HepG2 (cell line): ENCODE data around the gene ECD. TPM values are rescaled to one million over a fixed set of nuclear protein-coding genes. Genes with fewer than 3 reads are reported as not detected.

Experiments used
- ARNT ChIP-seq: fragments of 450-650 bp; IDR thresholded peaks from 2 replicates; pipeline ENCODE4 v1.6.1; 2017
- FIP1L1 ChIP-seq: fragments of 200-400 bp; formaldehyde crosslinking; IDR thresholded peaks from 2 replicates; pipeline ENCODE4 v1.6.1; 2018; ENCODE audit warnings: low read depth, mild to moderate bottlenecking, low read length, moderate library complexity, borderline replicate concordance; ENCODE audit not compliant: insufficient read depth
- FOXO1 ChIP-seq: sonication (generic); formaldehyde crosslinking; IDR thresholded peaks from 2 replicates; pipeline ENCODE4 v1.4.0; 2020; ENCODE audit warnings: missing genetic modification reagents
- WIZ ChIP-seq: sonication (generic); formaldehyde crosslinking; IDR thresholded peaks from 2 replicates; pipeline ENCODE4 v1.5.1; 2020; ENCODE audit warnings: mild to moderate bottlenecking, missing genetic modification reagents
- ZNF225 ChIP-seq: sonication (generic); formaldehyde crosslinking; IDR thresholded peaks from 2 replicates; pipeline ENCODE4 v1.4.0; 2020; ENCODE audit warnings: mild to moderate bottlenecking, missing genetic modification reagents
- ZNF251 ChIP-seq: sonication (generic); formaldehyde crosslinking; IDR thresholded peaks from 2 replicates; pipeline ENCODE4 v1.9.0; 2021; ENCODE audit warnings: mild to moderate bottlenecking, missing genetic modification reagents
- ZNF367 ChIP-seq: sonication (generic); formaldehyde crosslinking; IDR thresholded peaks from 2 replicates; pipeline ENCODE4 v1.4.0; 2020; ENCODE audit warnings: missing genetic modification reagents, borderline replicate concordance
- ZNF44 ChIP-seq: sonication (generic); formaldehyde crosslinking; IDR thresholded peaks from 2 replicates; pipeline ENCODE4 v1.5.1; 2020; ENCODE audit warnings: mild to moderate bottlenecking, missing genetic modification reagents
- ZNF562 ChIP-seq: sonication (generic); formaldehyde crosslinking; IDR thresholded peaks from 2 replicates; pipeline ENCODE4 v1.8.0; 2022; ENCODE audit warnings: missing genetic modification reagents, borderline replicate concordance
- ZNF674 ChIP-seq: sonication (generic); formaldehyde crosslinking; IDR thresholded peaks from 2 replicates; pipeline ENCODE4 v1.5.0; 2020; ENCODE audit warnings: low read depth, mild to moderate bottlenecking, missing genetic modification reagents
- ZNF841 ChIP-seq: sonication (generic); formaldehyde crosslinking; IDR thresholded peaks from 2 replicates; pipeline ENCODE4 v1.8.1; 2023; ENCODE audit warnings: missing genetic modification reagents, borderline replicate concordance
- ZNF883 ChIP-seq: sonication (generic); formaldehyde crosslinking; IDR thresholded peaks from 2 replicates; pipeline ENCODE4 v1.5.1; 2020; ENCODE audit warnings: mild to moderate bottlenecking, missing genetic modification reagents; ENCODE audit errors: not compliant biosample characterization
- ZSCAN9 ChIP-seq: IDR thresholded peaks from 2 replicates; pipeline ENCODE4 v1.6.1; 2016; ENCODE audit warnings: borderline replicate concordance
- polyA plus RNA-seq, 8 experiments: library from polyadenylated mRNA; depleted of rRNA in 3 of 8; stranded (reverse) in 7 of 8; unstranded in 1 of 8; fragments of >200 nt; fragmentation: Illumina TruSeq in 4 of 8; extraction: Trizol in 4 of 8; gene quantifications; 2 replicates each; pipeline versions ENCODE4 v1.2.1 to v1.2.3, GENCODE V29; 2011 to 2016; ENCODE audit warnings: low read depth in 4 of 8, missing spikeins in 1 of 8, mixed read lengths in 1 of 8; ENCODE audit not compliant: insufficient read depth in 1 of 8
- total RNA-seq, 5 experiments: library from RNA; depleted of rRNA; stranded (reverse); fragments of >200 nt; fragmentation: Illumina TruSeq; extraction: Trizol; gene quantifications; 2 replicates each; pipeline ENCODE4 v1.2.3, GENCODE V29; 2016; ENCODE audit warnings: low read depth in 1 of 5
- TF ChIP-seq, protein P1 (sequence below): sonication (generic); formaldehyde crosslinking; IDR thresholded peaks from 2 replicates; pipeline ENCODE4 v1.9.0; 2021; ENCODE audit warnings: missing genetic modification reagents, borderline replicate concordance
- TF ChIP-seq, protein P2 (sequence below), 2 experiments: sonication (generic) in 1 of 2; formaldehyde crosslinking in 1 of 2; IDR thresholded peaks; 2 replicates each; pipeline versions ENCODE4 v1.4.0 to v1.6.1; 2016 to 2020; ENCODE audit warnings: borderline replicate concordance in 1 of 2, low read depth in 1 of 2, mild to moderate bottlenecking in 1 of 2, missing genetic modification reagents in 1 of 2
- TF ChIP-seq, protein P3 (sequence below): sonication (generic); formaldehyde crosslinking; IDR thresholded peaks from 2 replicates; pipeline ENCODE4 v1.4.0; 2020; ENCODE audit warnings: missing genetic modification reagents
- TF ChIP-seq, protein P4 (sequence below): sonication (generic); formaldehyde crosslinking; IDR thresholded peaks from 2 replicates; pipeline ENCODE4 v1.5.1; 2020; ENCODE audit warnings: mild to moderate bottlenecking, missing genetic modification reagents, moderate library complexity

Gene ECD
- total and polyA plus RNA-seq, 2 of the 13 experiments (the other 11 are each of a cell fraction or from before 2014, with no cell fraction given) = 21.5 to 27.6 TPM

DNA sequence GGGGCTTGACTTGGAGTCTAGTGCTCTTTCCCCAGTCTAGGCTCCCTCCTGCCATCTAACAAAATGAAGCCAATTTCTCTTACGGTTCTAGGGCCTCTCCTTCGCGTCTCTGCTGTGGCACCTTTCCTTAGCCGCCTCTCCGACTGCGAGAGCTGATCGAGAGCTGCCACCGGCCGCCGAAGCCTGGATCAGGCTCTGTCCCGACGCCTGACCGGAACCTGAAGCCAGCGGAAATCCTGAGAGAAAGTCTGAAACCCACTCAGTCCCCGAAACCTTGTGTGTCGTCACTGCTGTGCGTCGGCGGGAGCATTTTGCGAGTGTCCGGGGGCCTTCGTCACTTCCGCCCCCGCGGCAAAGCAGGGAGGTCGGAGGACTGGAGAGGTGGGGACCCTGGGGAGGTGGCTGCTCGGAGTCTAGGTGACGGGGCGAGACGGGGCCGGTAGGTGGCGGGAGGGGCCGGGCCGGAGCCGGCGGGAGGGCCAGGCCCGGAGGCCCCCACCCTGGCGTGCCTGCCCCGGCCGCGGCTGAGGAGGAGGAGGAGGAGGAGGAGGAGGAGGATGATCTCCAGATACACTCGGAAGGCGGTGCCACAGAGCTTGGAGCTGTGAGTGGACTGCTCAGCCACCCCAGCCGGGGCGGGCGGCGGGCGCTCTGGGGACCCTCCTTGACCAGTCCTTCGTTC is at the start of gene ECD, which contains the start of gene FAM149B1 (continued):
- TF ChIP-seq, protein P1, sequence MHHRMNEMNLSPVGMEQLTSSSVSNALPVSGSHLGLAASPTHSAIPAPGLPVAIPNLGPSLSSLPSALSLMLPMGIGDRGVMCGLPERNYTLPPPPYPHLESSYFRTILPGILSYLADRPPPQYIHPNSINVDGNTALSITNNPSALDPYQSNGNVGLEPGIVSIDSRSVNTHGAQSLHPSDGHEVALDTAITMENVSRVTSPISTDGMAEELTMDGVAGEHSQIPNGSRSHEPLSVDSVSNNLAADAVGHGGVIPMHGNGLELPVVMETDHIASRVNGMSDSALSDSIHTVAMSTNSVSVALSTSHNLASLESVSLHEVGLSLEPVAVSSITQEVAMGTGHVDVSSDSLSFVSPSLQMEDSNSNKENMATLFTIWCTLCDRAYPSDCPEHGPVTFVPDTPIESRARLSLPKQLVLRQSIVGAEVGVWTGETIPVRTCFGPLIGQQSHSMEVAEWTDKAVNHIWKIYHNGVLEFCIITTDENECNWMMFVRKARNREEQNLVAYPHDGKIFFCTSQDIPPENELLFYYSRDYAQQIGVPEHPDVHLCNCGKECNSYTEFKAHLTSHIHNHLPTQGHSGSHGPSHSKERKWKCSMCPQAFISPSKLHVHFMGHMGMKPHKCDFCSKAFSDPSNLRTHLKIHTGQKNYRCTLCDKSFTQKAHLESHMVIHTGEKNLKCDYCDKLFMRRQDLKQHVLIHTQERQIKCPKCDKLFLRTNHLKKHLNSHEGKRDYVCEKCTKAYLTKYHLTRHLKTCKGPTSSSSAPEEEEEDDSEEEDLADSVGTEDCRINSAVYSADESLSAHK (CRISPR knock-in tag) = no peak
- TF ChIP-seq WIZ (CRISPR knock-in tag) = no peak; the same call in 1 of the 2 replicates
- TF ChIP-seq, protein P2, sequence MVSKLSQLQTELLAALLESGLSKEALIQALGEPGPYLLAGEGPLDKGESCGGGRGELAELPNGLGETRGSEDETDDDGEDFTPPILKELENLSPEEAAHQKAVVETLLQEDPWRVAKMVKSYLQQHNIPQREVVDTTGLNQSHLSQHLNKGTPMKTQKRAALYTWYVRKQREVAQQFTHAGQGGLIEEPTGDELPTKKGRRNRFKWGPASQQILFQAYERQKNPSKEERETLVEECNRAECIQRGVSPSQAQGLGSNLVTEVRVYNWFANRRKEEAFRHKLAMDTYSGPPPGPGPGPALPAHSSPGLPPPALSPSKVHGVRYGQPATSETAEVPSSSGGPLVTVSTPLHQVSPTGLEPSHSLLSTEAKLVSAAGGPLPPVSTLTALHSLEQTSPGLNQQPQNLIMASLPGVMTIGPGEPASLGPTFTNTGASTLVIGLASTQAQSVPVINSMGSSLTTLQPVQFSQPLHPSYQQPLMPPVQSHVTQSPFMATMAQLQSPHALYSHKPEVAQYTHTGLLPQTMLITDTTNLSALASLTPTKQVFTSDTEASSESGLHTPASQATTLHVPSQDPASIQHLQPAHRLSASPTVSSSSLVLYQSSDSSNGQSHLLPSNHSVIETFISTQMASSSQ (IDR thresholded peaks at IDR 0.05; ENCODE audit: low read depth) = no peak
- TF ChIP-seq, protein P2 (CRISPR knock-in tag; IDR thresholded peaks at IDR 0.05; ENCODE audit: borderline replicate concordance) = peak; percentile 74
- no peak for TF ChIP-seq ARNT
- TF ChIP-seq FOXO1 = peak; percentile 24; the same call in 1 of the 2 replicates
- TF ChIP-seq, protein P3, sequence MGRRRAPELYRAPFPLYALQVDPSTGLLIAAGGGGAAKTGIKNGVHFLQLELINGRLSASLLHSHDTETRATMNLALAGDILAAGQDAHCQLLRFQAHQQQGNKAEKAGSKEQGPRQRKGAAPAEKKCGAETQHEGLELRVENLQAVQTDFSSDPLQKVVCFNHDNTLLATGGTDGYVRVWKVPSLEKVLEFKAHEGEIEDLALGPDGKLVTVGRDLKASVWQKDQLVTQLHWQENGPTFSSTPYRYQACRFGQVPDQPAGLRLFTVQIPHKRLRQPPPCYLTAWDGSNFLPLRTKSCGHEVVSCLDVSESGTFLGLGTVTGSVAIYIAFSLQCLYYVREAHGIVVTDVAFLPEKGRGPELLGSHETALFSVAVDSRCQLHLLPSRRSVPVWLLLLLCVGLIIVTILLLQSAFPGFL (CRISPR knock-in tag) = no peak
- no peak for TF ChIP-seq ZNF841 (CRISPR knock-in tag)
- no peak for TF ChIP-seq ZNF367 (CRISPR knock-in tag)
- no peak for TF ChIP-seq ZNF225 (CRISPR knock-in tag)
- no peak for TF ChIP-seq ZNF44 (CRISPR knock-in tag)
- TF ChIP-seq ZSCAN9 (CRISPR knock-in tag) = no peak
- no peak for TF ChIP-seq ZNF562 (CRISPR knock-in tag)
- TF ChIP-seq ZNF251 = no peak
- no peak for TF ChIP-seq ZNF674 (CRISPR knock-in tag)
- no peak for TF ChIP-seq ZNF883 (CRISPR knock-in tag)
- TF ChIP-seq, protein P4, sequence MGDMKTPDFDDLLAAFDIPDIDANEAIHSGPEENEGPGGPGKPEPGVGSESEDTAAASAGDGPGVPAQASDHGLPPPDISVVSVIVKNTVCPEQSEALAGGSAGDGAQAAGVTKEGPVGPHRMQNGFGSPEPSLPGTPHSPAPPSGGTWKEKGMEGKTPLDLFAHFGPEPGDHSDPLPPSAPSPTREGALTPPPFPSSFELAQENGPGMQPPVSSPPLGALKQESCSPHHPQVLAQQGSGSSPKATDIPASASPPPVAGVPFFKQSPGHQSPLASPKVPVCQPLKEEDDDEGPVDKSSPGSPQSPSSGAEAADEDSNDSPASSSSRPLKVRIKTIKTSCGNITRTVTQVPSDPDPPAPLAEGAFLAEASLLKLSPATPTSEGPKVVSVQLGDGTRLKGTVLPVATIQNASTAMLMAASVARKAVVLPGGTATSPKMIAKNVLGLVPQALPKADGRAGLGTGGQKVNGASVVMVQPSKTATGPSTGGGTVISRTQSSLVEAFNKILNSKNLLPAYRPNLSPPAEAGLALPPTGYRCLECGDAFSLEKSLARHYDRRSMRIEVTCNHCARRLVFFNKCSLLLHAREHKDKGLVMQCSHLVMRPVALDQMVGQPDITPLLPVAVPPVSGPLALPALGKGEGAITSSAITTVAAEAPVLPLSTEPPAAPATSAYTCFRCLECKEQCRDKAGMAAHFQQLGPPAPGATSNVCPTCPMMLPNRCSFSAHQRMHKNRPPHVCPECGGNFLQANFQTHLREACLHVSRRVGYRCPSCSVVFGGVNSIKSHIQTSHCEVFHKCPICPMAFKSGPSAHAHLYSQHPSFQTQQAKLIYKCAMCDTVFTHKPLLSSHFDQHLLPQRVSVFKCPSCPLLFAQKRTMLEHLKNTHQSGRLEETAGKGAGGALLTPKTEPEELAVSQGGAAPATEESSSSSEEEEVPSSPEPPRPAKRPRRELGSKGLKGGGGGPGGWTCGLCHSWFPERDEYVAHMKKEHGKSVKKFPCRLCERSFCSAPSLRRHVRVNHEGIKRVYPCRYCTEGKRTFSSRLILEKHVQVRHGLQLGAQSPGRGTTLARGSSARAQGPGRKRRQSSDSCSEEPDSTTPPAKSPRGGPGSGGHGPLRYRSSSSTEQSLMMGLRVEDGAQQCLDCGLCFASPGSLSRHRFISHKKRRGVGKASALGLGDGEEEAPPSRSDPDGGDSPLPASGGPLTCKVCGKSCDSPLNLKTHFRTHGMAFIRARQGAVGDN (CRISPR knock-in tag) = peak; percentile 90
- no peak for TF ChIP-seq FIP1L1
